GM23338 (cell line): Measurements from ENCODE around the gene RPTOR. TPM values are rescaled to one million over a fixed set of nuclear protein-coding genes. Genes with fewer than 3 reads are reported as not detected.

Experiments used
- ATAC-seq: fragments of 200-7000 bp; cut with Tn5 transposase; 3 replicates; pipeline ENCODE4 v1.9.1; 2020
- DNase-seq: peaks from one replicate; pipeline ENCODE4 v3.0.0-alpha.2; 2015; ENCODE audit warnings: low spot score
- H2AFZ ChIP-seq: fragments of 200-600 bp; sonication (generic); 2 replicates; pipeline ENCODE4 v1.8.0; 2016; ENCODE audit warnings: antibody characterized with exemption, mild to moderate bottlenecking, moderate library complexity
- H3F3A ChIP-seq: fragments of 200-600 bp; sonication (generic); replicated peaks from 2 replicates; pipeline ENCODE4 v1.8.0; 2017; ENCODE audit warnings: antibody characterized with exemption, mixed run types, low read depth
- H3K27ac ChIP-seq: fragments of 200-600 bp; sonication (generic); 2 replicates; pipeline ENCODE4 v1.6.1; 2016; ENCODE audit warnings: low read depth
- H3K27me3 ChIP-seq: fragments of 200-600 bp; sonication (generic); 2 replicates; pipeline ENCODE4 v1.8.0; 2016; ENCODE audit warnings: mild to moderate bottlenecking, mixed run types, moderate library complexity; ENCODE audit not compliant: insufficient read depth
- H3K36me3 ChIP-seq: fragments of 200-600 bp; sonication (generic); 2 replicates; pipeline ENCODE4 v1.8.0; 2016; ENCODE audit warnings: mild to moderate bottlenecking; ENCODE audit not compliant: insufficient read depth
- H3K4me1 ChIP-seq: fragments of 200-600 bp; sonication (generic); 2 replicates; pipeline ENCODE4 v1.8.0; 2016; ENCODE audit warnings: mild to moderate bottlenecking, moderate library complexity; ENCODE audit not compliant: insufficient read depth
- H3K4me2 ChIP-seq: fragments of 200-600 bp; sonication (generic); 2 replicates; pipeline ENCODE4 v1.7.1; 2017; ENCODE audit warnings: mixed run types
- H3K4me3 ChIP-seq: fragments of 200-600 bp; sonication (generic); 2 replicates; pipeline ENCODE4 v1.6.1; 2016; ENCODE audit warnings: mixed run types
- H3K79me2 ChIP-seq: fragments of 200-600 bp; sonication (generic); replicated peaks from 2 replicates; pipeline ENCODE4 v1.8.0; 2017; ENCODE audit warnings: mild to moderate bottlenecking; ENCODE audit not compliant: insufficient read depth
- H3K9me2 ChIP-seq: fragments of 200-600 bp; sonication (generic); 2 replicates; pipeline ENCODE4 v1.8.0; 2017; ENCODE audit not compliant: insufficient read depth
- H4K20me1 ChIP-seq: fragments of 200-600 bp; sonication (generic); replicated peaks from 2 replicates; pipeline ENCODE4 v1.8.0; 2017; ENCODE audit warnings: mild to moderate bottlenecking; ENCODE audit not compliant: insufficient read depth
- H3K27ac Mint-ChIP-seq: 2 replicates; pipeline ENCODE4 v1.8.0; 2020; ENCODE audit warnings: inconsistent platforms, mild to moderate bottlenecking, moderate library complexity, mixed read lengths
- H3K27me3 Mint-ChIP-seq: 3 replicates; pipeline ENCODE4 v1.8.0; 2022; ENCODE audit warnings: low read depth, mild to moderate bottlenecking, moderate library complexity, mixed read lengths, inconsistent platforms; ENCODE audit not compliant: insufficient read depth, poor library complexity
- H3K36me3 Mint-ChIP-seq: 3 replicates; pipeline ENCODE4 v1.8.0; 2021; ENCODE audit warnings: low read depth, mild to moderate bottlenecking, inconsistent platforms, moderate library complexity, mixed read lengths
- H3K4me1 Mint-ChIP-seq: 3 replicates; pipeline ENCODE4 v1.8.0; 2020; ENCODE audit warnings: mild to moderate bottlenecking, inconsistent platforms, mixed read lengths
- H3K4me3 Mint-ChIP-seq: 3 replicates; pipeline ENCODE4 v1.8.0; 2021; ENCODE audit warnings: moderate library complexity, mild to moderate bottlenecking, inconsistent platforms, mixed read lengths
- H3K9me3 Mint-ChIP-seq: 3 replicates; pipeline ENCODE4 v1.8.0; 2020; ENCODE audit warnings: moderate library complexity, mild to moderate bottlenecking, inconsistent platforms, mixed read lengths
- CREB1 ChIP-seq: fragments of 250-450 bp; sonication (Bioruptor Pico); IDR thresholded peaks from 2 replicates; pipeline ENCODE4 v1.5.0; 2020; ENCODE audit warnings: low read depth, mild to moderate bottlenecking, moderate library complexity
- ETS1 ChIP-seq: IDR thresholded peaks from 2 replicates; pipeline ENCODE4 v1.6.1; 2016; ENCODE audit warnings: antibody characterized with exemption
- EZH2 ChIP-seq: fragments of 200-600 bp; sonication (generic); IDR thresholded peaks from one replicate; pipeline ENCODE4 v1.8.0; 2017; ENCODE audit warnings: antibody characterized with exemption, mild to moderate bottlenecking, low read depth; ENCODE audit not compliant: unreplicated experiment
- EZH2phosphoT487 ChIP-seq: fragments of 200-600 bp; sonication (generic); IDR thresholded peaks from one replicate; pipeline ENCODE4 v1.8.1; 2018; ENCODE audit warnings: antibody characterized with exemption; ENCODE audit not compliant: unreplicated experiment
- NANOG ChIP-seq: IDR thresholded peaks from 2 replicates; pipeline ENCODE4 v1.6.1; 2016; ENCODE audit warnings: antibody characterized with exemption, borderline replicate concordance
- POLR2AphosphoS5 ChIP-seq: IDR thresholded peaks from 2 replicates; pipeline ENCODE4 v1.6.1; 2016; ENCODE audit warnings: antibody characterized with exemption, low read depth
- REST ChIP-seq: IDR thresholded peaks from one replicate; pipeline ENCODE4 v1.6.1; 2018; ENCODE audit warnings: antibody characterized with exemption; ENCODE audit not compliant: unreplicated experiment
- ZNF331 ChIP-seq: fragments of 250-450 bp; sonication (Bioruptor Pico); IDR thresholded peaks from 2 replicates; pipeline ENCODE4 v1.5.0; 2020; ENCODE audit warnings: low read depth, mild to moderate bottlenecking, moderate library complexity
- polyA plus RNA-seq: library from polyadenylated mRNA; unstranded; fragments of >200 nt; fragmentation: Nextera tagmentation; extraction: Ambion mirVana; gene quantifications from 2 replicates; pipeline ENCODE4 v1.2.1, GENCODE V29; 2016
- total RNA-seq: library from RNA; depleted of rRNA; stranded (reverse); fragments of >200 nt; shearing (Covaris generic); gene quantifications from 2 replicates; pipeline ENCODE4 v1.2.3, GENCODE V29; 2014
- TF ChIP-seq, protein P1 (sequence below): fragments of 250-450 bp; sonication (Bioruptor Pico); IDR thresholded peaks from 2 replicates; pipeline ENCODE4 v1.5.0; 2020; ENCODE audit warnings: mild to moderate bottlenecking, moderate library complexity
- TF ChIP-seq, protein P2 (sequence below), 2 experiments: fragments of 200-600 bp in 1 of 2; sonication (generic) in 1 of 2; conservative IDR thresholded peaks; 2 replicates each; pipeline versions ENCODE4 v1.5.1 to v1.6.1; 2016 to 2017; ENCODE audit warnings: antibody characterized with exemption in 2 of 2, low read depth in 2 of 2, mild to moderate bottlenecking in 2 of 2, moderate library complexity in 1 of 2

The RPTOR gene
- total and polyA plus RNA-seq, 2 experiments from 2014 or later = 9.5 to 38.0 TPM

- TF ChIP-seq, protein P1, sequence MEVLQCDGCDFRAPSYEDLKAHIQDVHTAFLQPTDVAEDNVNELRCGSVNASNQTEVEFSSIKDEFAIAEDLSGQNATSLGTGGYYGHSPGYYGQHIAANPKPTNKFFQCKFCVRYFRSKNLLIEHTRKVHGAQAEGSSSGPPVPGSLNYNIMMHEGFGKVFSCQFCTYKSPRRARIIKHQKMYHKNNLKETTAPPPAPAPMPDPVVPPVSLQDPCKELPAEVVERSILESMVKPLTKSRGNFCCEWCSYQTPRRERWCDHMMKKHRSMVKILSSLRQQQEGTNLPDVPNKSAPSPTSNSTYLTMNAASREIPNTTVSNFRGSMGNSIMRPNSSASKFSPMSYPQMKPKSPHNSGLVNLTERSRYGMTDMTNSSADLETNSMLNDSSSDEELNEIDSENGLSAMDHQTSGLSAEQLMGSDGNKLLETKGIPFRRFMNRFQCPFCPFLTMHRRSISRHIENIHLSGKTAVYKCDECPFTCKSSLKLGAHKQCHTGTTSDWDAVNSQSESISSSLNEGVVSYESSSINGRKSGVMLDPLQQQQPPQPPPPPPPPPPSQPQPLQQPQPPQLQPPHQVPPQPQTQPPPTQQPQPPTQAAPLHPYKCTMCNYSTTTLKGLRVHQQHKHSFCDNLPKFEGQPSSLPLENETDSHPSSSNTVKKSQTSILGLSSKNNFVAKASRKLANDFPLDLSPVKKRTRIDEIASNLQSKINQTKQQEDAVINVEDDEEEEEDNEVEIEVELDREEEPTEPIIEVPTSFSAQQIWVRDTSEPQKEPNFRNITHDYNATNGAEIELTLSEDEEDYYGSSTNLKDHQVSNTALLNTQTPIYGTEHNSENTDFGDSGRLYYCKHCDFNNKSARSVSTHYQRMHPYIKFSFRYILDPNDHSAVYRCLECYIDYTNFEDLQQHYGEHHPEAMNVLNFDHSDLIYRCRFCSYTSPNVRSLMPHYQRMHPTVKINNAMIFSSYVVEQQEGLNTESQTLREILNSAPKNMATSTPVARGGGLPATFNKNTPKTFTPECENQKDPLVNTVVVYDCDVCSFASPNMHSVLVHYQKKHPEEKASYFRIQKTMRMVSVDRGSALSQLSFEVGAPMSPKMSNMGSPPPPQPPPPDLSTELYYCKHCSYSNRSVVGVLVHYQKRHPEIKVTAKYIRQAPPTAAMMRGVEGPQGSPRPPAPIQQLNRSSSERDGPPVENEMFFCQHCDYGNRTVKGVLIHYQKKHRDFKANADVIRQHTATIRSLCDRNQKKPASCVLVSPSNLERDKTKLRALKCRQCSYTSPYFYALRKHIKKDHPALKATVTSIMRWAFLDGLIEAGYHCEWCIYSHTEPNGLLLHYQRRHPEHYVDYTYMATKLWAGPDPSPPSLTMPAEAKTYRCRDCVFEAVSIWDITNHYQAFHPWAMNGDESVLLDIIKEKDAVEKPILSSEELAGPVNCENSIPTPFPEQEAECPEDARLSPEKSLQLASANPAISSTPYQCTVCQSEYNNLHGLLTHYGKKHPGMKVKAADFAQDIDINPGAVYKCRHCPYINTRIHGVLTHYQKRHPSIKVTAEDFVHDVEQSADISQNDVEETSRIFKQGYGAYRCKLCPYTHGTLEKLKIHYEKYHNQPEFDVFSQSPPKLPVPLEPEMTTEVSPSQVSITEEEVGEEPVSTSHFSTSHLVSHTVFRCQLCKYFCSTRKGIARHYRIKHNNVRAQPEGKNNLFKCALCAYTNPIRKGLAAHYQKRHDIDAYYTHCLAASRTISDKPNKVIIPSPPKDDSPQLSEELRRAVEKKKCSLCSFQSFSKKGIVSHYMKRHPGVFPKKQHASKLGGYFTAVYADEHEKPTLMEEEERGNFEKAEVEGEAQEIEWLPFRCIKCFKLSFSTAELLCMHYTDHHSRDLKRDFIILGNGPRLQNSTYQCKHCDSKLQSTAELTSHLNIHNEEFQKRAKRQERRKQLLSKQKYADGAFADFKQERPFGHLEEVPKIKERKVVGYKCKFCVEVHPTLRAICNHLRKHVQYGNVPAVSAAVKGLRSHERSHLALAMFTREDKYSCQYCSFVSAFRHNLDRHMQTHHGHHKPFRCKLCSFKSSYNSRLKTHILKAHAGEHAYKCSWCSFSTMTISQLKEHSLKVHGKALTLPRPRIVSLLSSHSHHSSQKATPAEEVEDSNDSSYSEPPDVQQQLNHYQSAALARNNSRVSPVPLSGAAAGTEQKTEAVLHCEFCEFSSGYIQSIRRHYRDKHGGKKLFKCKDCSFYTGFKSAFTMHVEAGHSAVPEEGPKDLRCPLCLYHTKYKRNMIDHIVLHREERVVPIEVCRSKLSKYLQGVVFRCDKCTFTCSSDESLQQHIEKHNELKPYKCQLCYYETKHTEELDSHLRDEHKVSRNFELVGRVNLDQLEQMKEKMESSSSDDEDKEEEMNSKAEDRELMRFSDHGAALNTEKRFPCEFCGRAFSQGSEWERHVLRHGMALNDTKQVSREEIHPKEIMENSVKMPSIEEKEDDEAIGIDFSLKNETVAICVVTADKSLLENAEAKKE = no peak
- no peak for TF ChIP-seq EZH2phosphoT487
- TF ChIP-seq EZH2 = no peak
Measured at GRCh38 chr17:80599546-80600305, 55.1 kb downstream of the RPTOR start (continued).

GRCh38 chr17:80601146-80601545 is 56.5 kb downstream of the RPTOR start:
- Histone ChIP-seq H3K79me2 (peaks cover 80% of the 10 kb centered on the region), H3K9me2 (no peaks in the 10 kb centered on the region), H4K20me1 (peaks cover 27% of the 10 kb centered on the region), H3K27me3 (no peaks in the 10 kb centered on the region), H2AFZ (no peak overlapping the region), H3K4me2 (no peak overlapping the region), H3K36me3 (no peaks in the 10 kb centered on the region), H3K4me1 (peaks cover 14% of the 10 kb centered on the region), H3F3A (no peaks in the 10 kb centered on the region), H3K27ac (no peak overlapping the region), H3K4me3 (no peak overlapping the region)
- no peak overlapping the region for H3K27ac Mint-ChIP-seq
- DNase-seq (no peak), ATAC-seq (no peak)
- no peak overlapping the region for H3K4me3 Mint-ChIP-seq
- peaks cover 6% of the 10 kb centered on the region for H3K27me3 Mint-ChIP-seq
- H3K9me3 Mint-ChIP-seq = peaks cover 2% of the 10 kb centered on the region; the same call in 2 of the 3 replicates
- H3K4me1 Mint-ChIP-seq = peaks cover 20% of the 10 kb centered on the region
- H3K36me3 Mint-ChIP-seq = peaks cover 6% of the 10 kb centered on the region; the same call in 2 of the 3 replicates
- TF ChIP-seq POLR2AphosphoS5 (no peak), EZH2 (no peak), EZH2phosphoT487 (no peak), REST (no peak), CREB1 (CRISPR knock-in tag) (no peak), ETS1 (no peak), ZNF331 (no peak), NANOG (no peak)
- TF ChIP-seq, protein P2, sequence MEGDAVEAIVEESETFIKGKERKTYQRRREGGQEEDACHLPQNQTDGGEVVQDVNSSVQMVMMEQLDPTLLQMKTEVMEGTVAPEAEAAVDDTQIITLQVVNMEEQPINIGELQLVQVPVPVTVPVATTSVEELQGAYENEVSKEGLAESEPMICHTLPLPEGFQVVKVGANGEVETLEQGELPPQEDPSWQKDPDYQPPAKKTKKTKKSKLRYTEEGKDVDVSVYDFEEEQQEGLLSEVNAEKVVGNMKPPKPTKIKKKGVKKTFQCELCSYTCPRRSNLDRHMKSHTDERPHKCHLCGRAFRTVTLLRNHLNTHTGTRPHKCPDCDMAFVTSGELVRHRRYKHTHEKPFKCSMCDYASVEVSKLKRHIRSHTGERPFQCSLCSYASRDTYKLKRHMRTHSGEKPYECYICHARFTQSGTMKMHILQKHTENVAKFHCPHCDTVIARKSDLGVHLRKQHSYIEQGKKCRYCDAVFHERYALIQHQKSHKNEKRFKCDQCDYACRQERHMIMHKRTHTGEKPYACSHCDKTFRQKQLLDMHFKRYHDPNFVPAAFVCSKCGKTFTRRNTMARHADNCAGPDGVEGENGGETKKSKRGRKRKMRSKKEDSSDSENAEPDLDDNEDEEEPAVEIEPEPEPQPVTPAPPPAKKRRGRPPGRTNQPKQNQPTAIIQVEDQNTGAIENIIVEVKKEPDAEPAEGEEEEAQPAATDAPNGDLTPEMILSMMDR (conservative IDR thresholded peaks at IDR 0.05; ENCODE audit: low read depth in 2 of 2) = no peak
